Activated T-cell treated with anti-CD3 and anti-CD28 coated beads for 48 hours (primary cell): ENCODE data around the gene CBFA2T2.
A peak's percentile ranks its signal among the peaks of the same experiment; 100 is the strongest.
"Not testable (repeated sequence)": the region's sequence is repeated elsewhere in the genome, so short reads cannot be mapped to it uniquely, and the experiment has no call there.

Experiments
- DNase-seq: peaks from one replicate; pipeline ENCODE4 v3.0.0-alpha.2; 2020; ENCODE audit warnings: low read depth

CBFA2T2 gene

DNA sequence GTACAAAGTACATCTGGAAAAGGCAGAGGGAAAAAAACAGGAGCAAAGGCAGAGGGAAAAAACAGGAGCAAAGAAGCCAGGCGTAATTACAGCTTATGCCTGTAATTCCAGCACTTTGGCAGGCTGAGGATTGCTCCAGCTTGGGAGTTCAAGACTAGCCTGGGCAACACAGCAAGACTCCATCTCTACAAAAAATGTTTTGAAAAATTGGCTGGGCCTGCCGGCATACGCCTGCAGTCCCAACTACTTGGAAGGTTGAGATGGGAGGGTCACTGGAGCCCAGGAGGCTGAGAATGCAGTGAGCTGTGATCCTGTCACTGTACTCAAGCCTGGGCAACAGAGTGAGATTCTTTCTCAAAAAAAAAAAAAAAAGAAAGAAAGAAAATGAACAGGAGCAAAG is 19.0 kb upstream of the CBFA2T2 start:
- no peak for DNase-seq

DNA sequence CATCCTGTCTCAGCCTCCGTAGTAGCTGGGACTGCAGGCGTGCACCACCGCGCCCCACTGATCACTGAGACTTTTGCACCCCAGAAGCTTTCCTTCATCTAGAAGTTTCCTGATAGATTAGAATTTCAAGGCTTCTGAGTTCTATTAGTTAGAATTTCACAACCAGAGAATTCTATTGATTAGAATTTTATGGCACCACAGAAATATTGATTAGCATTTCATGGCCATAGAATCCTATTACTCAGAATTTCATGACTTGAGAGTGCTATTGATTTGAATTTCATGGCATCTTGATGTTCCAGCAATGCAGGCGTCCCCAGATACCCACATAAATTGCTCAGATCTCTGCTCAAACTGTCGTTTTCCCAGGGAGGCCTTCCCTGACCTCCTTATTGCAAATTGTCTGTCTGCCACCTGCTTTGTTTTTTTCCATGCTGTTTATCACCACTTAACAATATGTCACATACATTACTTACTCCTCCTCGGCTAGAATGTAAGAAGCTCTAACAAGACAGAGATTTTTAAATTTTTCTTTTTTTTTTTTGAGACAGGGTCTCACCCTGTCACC is 16.9 kb upstream of the CBFA2T2 start:
- DNase-seq = no peak

DNA sequence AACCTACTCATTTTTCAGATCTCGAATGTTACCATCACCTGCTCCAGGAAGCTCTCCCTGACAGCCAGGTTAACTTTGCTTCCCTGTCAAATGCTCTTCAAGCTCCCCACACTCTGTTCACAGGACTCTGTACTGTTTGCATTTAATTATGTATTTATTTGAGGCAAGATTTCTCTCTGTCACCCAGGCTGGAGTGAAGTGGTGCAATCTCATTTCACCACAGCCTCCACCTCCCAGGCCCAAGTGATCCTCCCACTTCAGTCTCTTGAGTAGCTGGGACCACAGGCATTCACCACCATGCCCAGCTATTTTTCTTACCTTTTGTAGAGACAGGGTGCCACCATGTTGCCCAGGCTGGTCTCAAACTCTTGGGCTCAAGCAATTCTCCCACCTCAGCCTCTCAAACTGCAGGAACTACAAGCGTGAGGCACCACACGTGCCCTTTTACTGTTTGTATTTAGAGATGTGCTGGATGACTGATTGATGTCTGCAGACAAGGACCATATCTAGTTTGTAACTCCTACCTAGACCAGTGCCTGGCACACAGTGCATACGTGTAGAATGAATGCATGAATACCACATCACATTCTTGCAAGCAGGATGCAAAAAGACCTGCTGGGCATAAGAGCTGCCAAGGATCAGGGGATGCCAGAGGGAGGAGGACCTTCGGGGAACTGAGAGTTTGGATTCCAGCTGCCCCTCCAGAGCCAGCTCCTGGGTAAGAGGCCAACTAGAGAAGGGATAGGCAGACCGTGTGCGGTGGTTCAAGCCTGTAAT is 15.6 kb upstream of the CBFA2T2 start:
- DNase-seq = no peak

DNA sequence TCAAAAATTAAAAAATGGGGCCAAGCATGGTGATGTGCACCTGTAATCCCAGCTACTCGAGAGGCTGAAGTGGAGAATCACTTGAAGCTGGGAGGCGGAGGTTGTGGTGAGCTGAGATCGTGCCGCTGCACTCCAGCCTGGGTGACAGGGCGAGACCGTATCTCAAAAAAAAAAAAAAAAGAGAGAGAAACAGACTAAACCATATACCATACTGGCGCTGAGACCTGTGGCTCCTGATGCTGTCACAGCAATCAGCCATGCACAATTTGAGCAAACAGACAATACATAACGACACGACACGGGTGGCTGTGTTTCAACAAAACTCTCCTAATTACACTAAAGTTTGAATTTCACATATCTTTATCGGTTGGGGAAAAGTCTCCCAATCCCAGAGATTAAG is 14.9 kb upstream of the CBFA2T2 start:
- DNase-seq = no peak

DNA sequence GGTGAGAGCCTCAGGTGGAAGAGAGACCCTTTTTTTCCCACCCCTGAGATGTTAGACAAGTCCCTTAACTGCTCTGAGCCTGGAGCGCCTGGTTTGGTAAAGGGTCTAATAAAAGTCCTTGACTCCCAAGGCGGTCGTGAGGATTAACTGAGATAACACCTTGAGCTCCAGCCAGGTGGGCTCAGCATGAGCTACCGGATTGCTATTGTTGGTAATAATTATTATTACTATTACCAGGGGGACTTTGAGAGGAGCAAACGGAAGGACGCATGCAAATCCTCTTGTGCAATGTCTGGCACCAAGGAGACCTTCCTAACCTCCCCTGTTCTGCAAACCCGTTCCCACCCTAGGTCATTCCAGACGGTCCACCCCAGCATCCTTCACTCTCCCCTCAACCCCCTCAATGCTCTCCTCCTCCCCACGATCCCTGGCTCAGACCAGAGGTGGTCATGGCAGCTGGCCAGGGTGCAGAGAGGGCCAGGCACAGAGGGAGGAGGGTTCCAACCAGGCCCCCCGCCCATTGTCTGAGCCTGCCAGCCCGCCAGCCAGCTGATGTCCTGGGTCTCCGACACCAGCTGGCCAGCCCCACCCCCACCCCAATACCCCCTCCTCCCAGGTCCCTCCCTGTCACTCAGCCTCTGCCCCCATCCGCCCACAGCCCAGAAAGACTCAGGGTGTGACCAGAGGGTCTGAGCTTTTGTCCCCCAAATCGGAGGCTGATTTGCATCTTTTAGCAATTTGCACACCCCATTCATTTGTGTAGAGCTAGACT is 14.3 kb upstream of the CBFA2T2 start:
- no peak for DNase-seq

DNA sequence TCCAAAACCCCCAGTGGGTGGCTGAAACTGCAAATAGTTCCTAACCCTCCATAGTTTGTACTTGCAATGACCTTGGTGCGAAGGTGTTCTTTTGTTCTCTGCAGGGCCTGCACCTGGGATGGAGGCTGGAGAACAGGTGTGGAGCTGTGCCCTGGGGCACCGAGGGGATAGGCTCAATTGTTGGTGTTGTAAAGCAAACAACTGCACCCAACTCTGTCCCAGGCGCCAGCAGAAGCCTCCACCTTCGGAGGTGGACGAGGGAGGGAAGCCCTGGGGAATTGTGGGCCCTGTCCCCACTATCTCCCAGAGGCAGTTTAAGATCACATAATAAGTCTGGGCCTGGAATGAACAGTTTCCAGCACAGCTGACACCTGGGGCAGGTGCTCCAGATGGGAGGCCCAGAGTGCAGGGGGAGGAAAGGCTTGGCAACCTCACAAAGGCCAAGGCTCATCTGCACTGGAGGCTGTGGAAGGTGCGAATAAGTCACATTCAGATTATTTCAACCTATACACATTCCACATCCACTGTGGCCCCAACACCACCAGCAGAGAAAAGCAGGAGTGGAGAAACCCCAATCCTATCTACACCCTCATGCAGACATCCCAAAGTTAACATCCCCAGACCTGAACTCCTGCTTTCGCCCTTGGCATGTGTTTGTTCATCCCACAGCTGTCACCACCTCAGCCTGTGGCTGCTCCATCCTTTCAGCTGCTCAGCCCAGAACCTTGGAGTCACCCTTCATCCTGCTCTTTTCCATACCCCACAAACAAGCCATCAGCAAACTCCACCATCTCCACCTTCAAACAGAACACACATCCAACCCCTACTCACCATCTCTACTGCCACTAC is 12.3 kb upstream of the CBFA2T2 start:
- DNase-seq = no peak

DNA sequence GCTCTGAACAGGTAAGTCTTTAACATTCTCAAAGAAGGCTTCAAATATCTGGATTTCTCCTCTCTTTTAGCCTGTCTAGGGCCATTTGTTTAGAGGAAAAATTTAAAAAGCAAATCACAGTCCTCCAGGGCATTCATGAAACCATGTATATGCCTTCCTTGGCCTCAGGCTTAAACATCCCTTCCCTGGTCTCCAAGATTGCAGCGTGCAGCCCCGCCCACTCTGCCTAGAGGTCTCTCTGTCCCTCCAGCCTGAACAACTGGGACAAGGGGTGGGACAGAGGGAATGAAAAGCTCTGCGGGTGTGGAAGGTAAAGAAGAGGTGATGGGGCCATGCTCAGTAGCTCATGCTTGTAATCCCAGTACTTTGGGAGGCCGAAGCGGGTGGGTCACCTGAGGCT is 9.8 kb upstream of the CBFA2T2 start:
- no peak for DNase-seq

DNA sequence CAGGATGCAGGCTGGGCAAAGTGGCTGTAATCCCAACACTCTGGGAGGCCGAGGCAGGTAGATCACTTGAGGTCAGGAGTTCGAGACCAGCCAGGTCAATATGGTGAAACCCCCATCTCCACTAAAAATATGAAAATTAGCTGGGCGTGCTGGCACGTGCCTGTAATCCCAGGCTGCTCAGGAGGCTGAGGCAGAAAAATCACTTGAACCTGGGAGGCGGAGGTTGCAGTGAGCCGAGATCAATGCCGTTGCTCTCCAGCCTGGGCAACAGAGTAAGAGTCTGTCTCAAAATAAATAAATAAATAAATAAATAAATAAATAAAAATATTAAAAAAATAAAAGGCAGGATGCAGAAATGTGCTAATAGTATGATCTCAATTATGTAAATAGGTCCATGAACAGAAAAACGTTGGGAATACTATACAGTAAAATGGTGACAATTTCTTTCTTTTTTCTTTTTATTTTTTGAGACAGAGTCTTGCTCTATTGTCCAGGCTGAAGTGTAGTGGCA is 8.4 kb upstream of the CBFA2T2 start:
- DNase-seq = no peak

DNA sequence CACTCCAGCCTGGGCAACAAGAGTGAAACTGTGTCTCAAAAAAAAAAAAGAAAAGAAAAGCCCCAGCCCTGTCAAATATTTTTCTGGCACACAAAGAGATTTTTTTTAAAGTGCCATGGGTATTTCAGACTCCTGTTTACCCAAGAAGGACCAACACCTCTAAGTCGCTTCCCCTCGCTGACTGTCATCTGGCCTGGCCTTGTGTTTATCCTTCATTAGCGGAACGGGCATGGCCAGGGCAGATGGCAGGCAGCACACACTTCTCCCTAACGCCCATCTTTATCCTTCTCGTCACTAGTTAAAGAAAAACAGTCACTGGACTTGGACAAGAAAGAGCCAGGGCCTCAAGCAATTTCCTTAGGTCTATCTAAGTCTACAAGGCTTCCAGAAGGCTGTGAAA is 7.3 kb upstream of the CBFA2T2 start:
- no peak for DNase-seq

DNA sequence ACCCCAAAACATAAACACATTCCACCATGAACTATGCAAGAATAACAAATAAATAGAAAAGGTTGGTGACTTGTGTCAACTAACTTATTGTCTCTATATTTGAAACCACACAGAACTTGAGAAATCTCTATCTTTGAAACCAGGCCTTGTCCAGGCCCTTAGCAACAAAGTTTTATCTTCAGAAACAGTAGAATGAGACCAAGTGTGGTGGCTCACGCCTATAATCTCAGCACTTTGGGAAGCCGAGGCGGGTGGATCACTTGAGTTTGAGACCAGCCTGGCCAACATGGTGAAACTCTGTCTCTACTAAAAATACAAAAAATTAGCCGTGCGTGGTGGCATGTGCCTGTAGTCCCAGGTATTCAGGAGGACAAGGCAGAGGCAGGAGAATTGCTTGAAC is 6.7 kb upstream of the CBFA2T2 start:
- not testable (repeated sequence) for DNase-seq

DNA sequence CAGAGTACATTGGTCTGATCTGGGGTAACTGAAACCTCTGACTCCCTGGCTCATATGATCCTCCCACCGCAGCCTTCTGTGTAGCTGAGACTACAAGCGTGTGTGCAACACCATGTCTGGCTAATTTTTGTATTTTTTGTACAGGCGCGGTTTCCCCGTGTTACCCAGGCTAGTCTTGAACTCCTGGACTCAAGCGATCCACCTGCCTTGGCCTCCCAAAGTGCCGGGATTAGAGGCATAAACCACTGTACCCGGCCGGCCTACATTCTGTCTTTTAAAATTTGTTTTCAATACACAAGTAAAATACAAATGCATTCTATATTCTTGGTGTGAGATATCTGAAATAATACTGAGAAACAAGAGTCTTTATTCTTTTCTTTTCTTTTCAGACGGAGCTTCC is 1.7 kb upstream of the CBFA2T2 start:
- DNase-seq = no peak

DNA sequence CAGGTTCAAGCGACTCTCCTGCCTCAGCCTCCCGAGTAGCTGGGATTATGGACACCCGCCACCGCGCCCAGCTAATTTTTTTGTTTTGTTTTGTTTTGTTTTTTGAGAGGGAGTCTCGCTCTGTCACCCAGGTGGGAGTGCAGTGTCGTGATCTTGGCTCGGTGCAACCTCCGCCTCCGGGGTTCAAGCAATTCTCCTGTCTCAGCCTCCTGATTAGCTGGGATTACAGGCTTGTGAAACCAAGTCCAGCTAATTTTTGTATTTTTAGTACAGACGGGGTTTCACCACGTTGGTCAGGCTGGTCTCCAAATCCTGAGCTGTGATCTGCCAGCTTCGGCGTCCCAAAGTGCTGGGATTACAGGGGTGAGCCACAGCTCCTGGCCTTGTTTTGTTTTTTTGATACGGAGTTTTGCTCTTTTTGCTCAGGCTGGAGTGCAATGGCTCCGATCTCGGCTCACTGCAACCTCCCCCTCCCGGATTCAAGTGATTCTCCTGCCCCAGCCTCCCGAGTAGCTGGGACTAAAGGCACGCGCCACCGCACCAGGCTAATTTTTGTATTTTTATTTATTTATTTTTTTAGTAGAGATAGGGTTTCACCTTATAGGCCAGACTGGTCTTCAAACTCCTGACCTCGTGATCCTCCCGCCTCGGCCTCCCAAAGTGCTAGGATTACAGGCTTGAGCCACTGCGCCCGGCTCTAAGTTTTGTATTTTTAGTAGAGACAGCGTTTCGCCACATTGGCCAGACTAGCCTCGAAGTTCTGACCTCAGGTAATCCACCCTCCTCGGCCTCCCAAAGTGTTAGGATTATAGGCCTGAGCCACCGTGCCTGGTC is 1.0 kb upstream of the CBFA2T2 start:
- not testable (repeated sequence) for DNase-seq

DNA sequence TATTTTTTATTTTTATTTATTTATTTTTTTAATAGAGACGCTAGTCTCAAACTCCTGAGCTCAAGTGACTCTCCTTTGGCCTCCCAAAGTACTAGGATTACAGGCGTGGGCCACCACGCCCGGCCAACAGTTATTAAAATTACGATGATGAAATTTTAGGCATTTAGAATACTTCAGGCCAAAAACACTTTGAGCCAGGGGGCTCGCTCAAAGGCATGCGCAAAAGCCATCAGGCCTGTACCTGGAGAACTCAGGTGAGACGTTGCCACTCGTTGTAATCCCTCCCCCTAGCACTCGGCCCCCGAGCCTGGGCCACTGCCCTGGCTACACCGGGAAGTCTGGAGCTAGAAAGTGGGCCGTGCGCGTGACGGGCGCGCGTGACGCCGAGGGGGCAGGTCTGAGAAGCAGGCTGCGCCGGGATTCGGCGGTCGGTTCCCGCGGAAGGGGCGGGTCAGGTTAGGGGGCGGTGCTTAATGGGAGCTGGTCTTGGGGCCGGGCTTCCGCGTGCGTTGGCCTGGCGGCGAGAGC is 337 bp upstream of the CBFA2T2 start:
- peak; percentile 99 for DNase-seq

DNA sequence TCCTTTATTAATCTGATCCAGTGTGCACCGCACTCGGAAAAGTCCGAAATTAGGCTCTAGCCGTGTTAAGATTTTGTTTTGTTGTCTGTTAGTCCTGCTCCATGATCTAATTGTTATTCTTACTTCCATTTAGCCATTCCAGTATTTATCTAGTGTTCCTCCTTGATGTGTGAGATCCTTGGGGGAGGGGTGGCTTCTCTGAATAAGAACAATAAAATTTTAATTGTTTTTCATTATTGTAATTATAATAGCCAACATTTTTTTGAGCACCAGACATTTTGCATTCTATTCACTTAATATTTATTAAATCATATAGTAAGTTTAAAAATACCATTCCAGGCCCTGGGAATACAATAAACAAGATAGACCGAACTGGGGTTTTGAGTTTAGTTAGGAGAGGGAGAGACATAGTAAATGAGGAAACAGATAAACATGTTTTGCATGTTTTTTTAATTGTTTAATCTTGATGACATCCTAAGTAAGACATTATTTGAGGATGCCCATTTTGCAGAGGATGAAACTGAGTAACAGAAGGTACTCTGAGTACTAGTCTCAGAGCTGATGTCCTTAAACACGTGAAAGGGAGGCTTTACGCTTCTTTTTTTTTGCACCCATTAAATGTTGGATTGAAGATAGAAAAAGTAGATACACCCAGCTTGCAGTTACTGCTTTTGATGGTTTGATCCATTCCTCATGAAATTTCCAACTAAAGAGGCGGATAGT is 1.2 kb downstream of the CBFA2T2 start:
- DNase-seq = no peak

DNA sequence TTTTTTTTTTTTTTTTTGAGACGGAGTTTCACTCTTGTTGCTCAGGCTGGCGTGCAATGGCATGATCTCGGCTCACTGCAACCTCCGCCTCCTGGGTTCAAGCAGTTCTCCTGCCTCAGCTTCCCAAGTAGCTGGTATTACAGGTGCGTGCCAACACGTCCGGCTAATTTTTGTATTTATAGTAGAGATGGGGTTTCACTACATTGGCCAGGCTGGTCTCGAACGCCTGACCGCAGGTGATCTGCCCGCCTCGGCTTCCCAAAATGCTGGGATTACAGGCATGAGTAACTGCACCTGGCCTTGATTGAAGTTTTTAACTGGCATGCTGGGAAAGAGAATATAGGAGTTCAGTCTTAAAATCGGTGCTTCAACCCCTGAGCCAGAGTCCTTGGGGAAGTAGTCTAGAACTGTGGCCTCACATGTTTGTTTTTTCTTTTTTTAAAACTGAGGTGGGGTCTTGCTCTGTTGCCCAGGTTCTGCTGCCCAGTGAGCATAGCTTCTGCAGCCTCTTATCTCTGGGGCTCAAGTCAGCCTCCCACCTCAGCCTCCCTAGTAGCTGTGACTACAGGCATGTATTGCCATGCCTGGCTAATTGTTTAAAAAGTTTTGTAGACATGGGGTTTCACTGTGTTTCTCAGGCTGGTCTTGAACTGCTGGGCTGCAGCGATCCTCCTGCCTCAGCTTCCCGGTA is 3.3 kb downstream of the CBFA2T2 start:
- no peak for DNase-seq

DNA sequence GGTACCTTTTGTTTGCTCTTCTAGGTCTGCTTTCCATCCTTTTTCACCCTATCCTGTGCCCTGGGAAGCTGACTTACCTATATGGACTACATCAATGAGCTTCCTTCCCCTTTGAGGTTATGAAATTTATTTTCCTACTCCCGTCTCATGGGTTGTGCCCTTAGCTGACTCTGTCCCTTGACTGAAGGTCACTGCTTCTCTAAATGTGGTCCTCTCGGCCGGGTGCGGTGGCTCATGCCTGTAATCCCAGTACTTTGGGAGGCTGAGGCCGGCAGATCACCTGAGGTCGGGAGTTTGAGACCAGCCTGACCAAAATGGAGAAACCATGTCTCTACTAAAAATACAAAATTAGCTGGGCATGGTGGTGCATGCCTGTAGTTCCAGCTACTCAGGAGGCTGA is 6.9 kb downstream of the CBFA2T2 start:
- not testable (repeated sequence) for DNase-seq

DNA sequence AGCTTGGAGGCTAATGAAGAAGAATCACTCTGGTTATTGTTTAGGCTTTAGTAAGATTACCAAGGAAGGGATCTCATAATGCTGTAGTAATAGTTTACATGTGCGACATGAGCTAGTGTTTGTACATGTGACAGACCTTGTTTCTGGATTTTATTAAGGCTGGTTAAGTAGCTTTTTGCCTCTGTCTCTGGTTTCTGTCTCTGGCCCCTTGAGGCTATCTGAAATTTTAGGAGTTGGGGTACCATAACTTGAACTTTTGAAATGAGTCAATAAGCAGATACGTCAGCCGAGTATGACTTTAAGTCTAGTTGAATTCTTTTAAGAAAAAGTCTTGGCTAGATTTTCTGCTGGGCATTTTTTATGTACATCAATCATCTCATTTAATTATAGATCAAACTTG is 9.5 kb downstream of the CBFA2T2 start:
- no peak for DNase-seq

DNA sequence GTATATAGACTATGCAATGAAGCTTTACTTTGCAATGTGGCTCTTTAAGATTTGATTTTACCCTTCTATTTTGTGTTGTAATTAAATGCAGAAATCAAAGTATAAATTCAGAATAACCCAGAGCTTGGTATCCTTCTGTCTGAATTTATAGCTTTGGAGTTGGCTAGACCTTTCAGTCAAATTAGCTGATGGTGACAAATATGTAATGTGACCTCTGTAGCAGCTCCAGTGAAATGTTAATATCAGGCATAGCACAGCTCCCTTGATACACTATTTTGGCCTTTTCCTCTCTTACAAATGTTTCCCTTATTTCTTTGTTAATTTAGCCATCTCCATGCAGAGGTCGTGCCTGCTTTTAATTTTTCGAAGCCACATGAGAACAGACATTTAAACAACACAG is 11.1 kb downstream of the CBFA2T2 start:
- DNase-seq = no peak

DNA sequence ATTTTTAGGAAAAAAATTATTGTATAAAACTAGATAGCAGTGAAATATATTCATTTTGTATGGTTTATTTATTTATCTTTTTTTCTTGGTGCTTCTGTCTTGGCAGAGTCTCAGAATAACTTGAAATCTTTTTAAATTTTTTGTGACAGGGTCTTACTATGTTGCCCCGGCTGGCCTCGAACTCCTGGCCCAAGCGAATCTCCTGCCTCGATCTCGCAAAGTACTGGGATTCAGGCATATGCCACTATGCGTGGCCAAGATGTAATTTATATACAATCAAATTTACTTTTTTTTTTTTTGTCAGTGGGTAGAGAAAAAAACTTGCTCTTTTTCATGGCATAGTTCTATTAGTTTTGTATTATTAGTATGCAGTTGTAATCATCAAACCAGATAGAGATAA is 13.7 kb downstream of the CBFA2T2 start:
- no peak for DNase-seq

DNA sequence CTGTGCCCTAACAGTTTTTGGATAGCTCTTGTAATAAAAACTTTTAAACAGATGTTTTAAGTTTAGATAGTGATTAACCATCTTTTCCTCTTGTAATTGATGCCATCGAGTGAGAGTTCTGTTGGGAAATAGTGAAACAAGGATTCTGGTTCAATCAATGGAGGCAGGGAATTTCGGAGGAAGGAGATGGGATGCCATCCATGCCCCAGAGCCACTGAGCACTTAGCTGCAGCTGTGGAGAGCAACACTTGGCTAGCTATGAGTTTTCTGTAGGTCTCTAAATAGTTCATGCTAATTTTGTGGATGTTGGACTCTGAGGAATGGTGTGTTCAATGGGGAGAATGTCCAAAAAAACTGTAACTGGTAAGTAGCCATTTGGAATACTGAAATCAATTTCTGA is 16.7 kb downstream of the CBFA2T2 start:
- no peak for DNase-seq
